ENCODE data around the gene NES. TPM values are rescaled to one million over a fixed set of nuclear protein-coding genes. Genes with fewer than 3 reads are reported as not detected.
"Not testable (repeated sequence)": the region's sequence is repeated elsewhere in the genome, so short reads cannot be mapped to it uniquely, and the experiment has no call there.

Gene NES
- polyA plus RNA-seq, 3 donors, result 148 to 171 (median 156) TPM

GRCh38 chr1:156652131-156652991, 24.8 kb downstream of the NES start:
- peak; percentile 75 for DNase-seq

GRCh38 chr1:156648951-156649350, 28.3 kb downstream of the NES start:
- DNase-seq, result no peak

- DNase-seq, result no peak
Measured at GRCh38 chr1:156648496-156648895, 28.7 kb downstream of the NES start.

- no peak for DNase-seq
Measured at GRCh38 chr1:156647351-156647750, 29.9 kb downstream of the NES start.

GRCh38 chr1:156646738-156647211, 30.4 kb downstream of the NES start:
- DNase-seq, result no peak

- DNase-seq, result no peak
Measured at GRCh38 chr1:156645666-156646065, 31.5 kb downstream of the NES start.

GRCh38 chr1:156645056-156645455, 32.2 kb downstream of the NES start:
- DNase-seq, result no peak

- no peak for DNase-seq
Measured at GRCh38 chr1:156644640-156645039, 32.6 kb downstream of the NES start.

GRCh38 chr1:156644146-156644545, 33.1 kb downstream of the NES start:
- DNase-seq, result no peak

GRCh38 chr1:156643778-156644092, 33.5 kb downstream of the NES start:
- DNase-seq, result no peak

- DNase-seq, result no peak
Measured at GRCh38 chr1:156643049-156643777, 34.0 kb downstream of the NES start.

GRCh38 chr1:156642265-156643048, 34.8 kb downstream of the NES start:
- DNase-seq, result no peak

GRCh38 chr1:156641761-156642264, 35.4 kb downstream of the NES start, which contains the start of gene BCAN:
Gene BCAN, plus strand, starts transcription at chr1:156642117. Its CDS starts 3,938 bp downstream, at chr1:156646055.
- no peak for DNase-seq

- no peak for DNase-seq
Measured at GRCh38 chr1:156640842-156641706, 36.1 kb downstream of the NES start.

- no peak for DNase-seq
Measured at GRCh38 chr1:156639601-156640101, 37.6 kb downstream of the NES start.

GRCh38 chr1:156638189-156638985, 38.8 kb downstream of the NES start:
- no peak for DNase-seq

GRCh38 chr1:156632355-156632754, 44.9 kb downstream of the NES start:
- DNase-seq, result no peak

- DNase-seq, result not testable (repeated sequence)
Measured at GRCh38 chr1:156631152-156631551, 46.1 kb downstream of the NES start.

- DNase-seq, result no peak
Measured at GRCh38 chr1:156629823-156630449, 47.3 kb downstream of the NES start.
